ENCODE measurements around the gene RELN. TPM values are rescaled to one million over a fixed set of nuclear protein-coding genes. Genes with fewer than 3 reads are reported as not detected.

Gene RELN
- total RNA-seq, 1 experiment from 2014 or later: 8.0 TPM

GRCh38 chr7:103666326-103666725, 323.1 kb downstream of the RELN start:
- ChIA-PET CTCF (no interaction called here), POLR2A (ENCODE audit: unreplicated experiment) (no interaction called here)
- no peak overlapping the region for H3K9ac ChIP-seq (ENCODE audit: low read length)
- no peaks in the 10 kb centered on the region for H3K36me3 ChIP-seq (ENCODE audit: low read depth, low read length)
- no peak overlapping the region for H2AFZ ChIP-seq (ENCODE audit: low read length)
- no peaks in the 10 kb centered on the region for H3K9me3 ChIP-seq (ENCODE audit: low read length)
- intact Hi-C loops (cut with micrococcal nuclease): no loop called here
- peaks cover 9% of the 10 kb centered on the region for H3K4me1 ChIP-seq (ENCODE audit: insufficient read depth, low read length)
- no peak overlapping the region for H3K4me3 ChIP-seq (ENCODE audit: low read length)
- H3K4me2 ChIP-seq (ENCODE audit: low read length): 0 out of 2 replicates have a peak overlapping the region, but pooled peaks have one; percentile 2
- no peak; the same call in 1 of the 2 replicates for ATAC-seq
- TF ChIP-seq CTCF (conservative IDR thresholded peaks at IDR 0.05; ENCODE audit: low read depth, low read length) (no peak), EZH2 (IDR thresholded peaks at IDR 0.05; ENCODE audit: low read length, unreplicated experiment) (no peak), EZH2phosphoT487 (IDR thresholded peaks at IDR 0.05; ENCODE audit: borderline replicate concordance, low read length) (no peak)
- no TSS peak for BruUV-seq (replicated peaks)
- no peaks in the 10 kb centered on the region for H3K79me2 ChIP-seq (ENCODE audit: low read length)
- peak; percentile 21 for DNase-seq
- no peaks in the 10 kb centered on the region for H3K27me3 ChIP-seq (ENCODE audit: low read length)
- no peaks in the 10 kb centered on the region for H4K20me1 ChIP-seq (ENCODE audit: low read length)
- no peak overlapping the region for H3K27ac ChIP-seq (ENCODE audit: low read length)
- H3K9me2 ChIP-seq (replicated peaks; ENCODE audit: low read length): no peaks in the 10 kb centered on the region; the same call in 1 of the 2 replicates
- H3F3A ChIP-seq (ENCODE audit: low read length, unreplicated experiment): no peaks in the 10 kb centered on the region

GRCh38 chr7:103664577-103664976, 324.9 kb downstream of the RELN start:
- Histone ChIP-seq H3K27me3 (ENCODE audit: low read length) (no peaks in the 10 kb centered on the region), H3K9me2 (replicated peaks; ENCODE audit: low read length) (no peaks in the 10 kb centered on the region; the same call in 1 of the 2 replicates), H3K4me3 (ENCODE audit: low read length) (no peak overlapping the region), H3K27ac (ENCODE audit: low read length) (no peak overlapping the region), H3K9ac (ENCODE audit: low read length) (no peak overlapping the region), H3K36me3 (ENCODE audit: low read depth, low read length) (no peaks in the 10 kb centered on the region), H3F3A (ENCODE audit: low read length, unreplicated experiment) (no peaks in the 10 kb centered on the region), H3K79me2 (ENCODE audit: low read length) (no peaks in the 10 kb centered on the region), H4K20me1 (ENCODE audit: low read length) (no peaks in the 10 kb centered on the region), H2AFZ (ENCODE audit: low read length) (no peak overlapping the region), H3K4me1 (ENCODE audit: insufficient read depth, low read length) (peaks cover 23% of the 10 kb centered on the region), H3K9me3 (ENCODE audit: low read length) (no peaks in the 10 kb centered on the region), H3K4me2 (ENCODE audit: low read length) (no peak overlapping the region)
- no peak for DNase-seq
- CTCF ChIA-PET: interaction anchor here (0.7 kb wide), 1 partner anchor 47 kb away, joined by 3 read pairs; no protein-coding TSS in a partner anchor
- TF ChIP-seq EZH2 (IDR thresholded peaks at IDR 0.05; ENCODE audit: low read length, unreplicated experiment) (no peak), EZH2phosphoT487 (IDR thresholded peaks at IDR 0.05; ENCODE audit: borderline replicate concordance, low read length) (no peak), CTCF (conservative IDR thresholded peaks at IDR 0.05; ENCODE audit: low read depth, low read length) (no peak; the same call in 1 of the 2 replicates)
- POLR2A ChIA-PET (ENCODE audit: unreplicated experiment): no interaction called here
- no TSS peak for BruUV-seq (replicated peaks)
- intact Hi-C loops (cut with micrococcal nuclease): loop anchor here (1.0 to 5.0 kb wide), 2 partner anchors 432 to 493 kb away; no protein-coding TSS in a partner anchor
- no peak for ATAC-seq
